ENCODE measurements around the gene RNASEH2B.
A peak's percentile ranks its signal among the peaks of the same experiment; 100 is the strongest.

Gene RNASEH2B

GRCh38 chr13:50909605-50910484, at the start of gene RNASEH2B:
Gene RNASEH2B, plus strand, starts transcription at chr13:50909791. Its CDS starts 286 bp downstream, at chr13:50910077.
- peak; percentile 79 for DNase-seq

- DNase-seq = no peak
Measured at GRCh38 chr13:50864492-50864891, 45.1 kb upstream of the RNASEH2B start.

- DNase-seq = no peak
Measured at GRCh38 chr13:50866817-50867636, 42.6 kb upstream of the RNASEH2B start.

- no peak for DNase-seq
Measured at GRCh38 chr13:50867637-50867945, 42.0 kb upstream of the RNASEH2B start.

- DNase-seq = no peak
Measured at GRCh38 chr13:50871405-50871804, 38.2 kb upstream of the RNASEH2B start.

- DNase-seq = no peak
Measured at GRCh38 chr13:50873467-50873866, 36.1 kb upstream of the RNASEH2B start.

- no peak for DNase-seq
Measured at GRCh38 chr13:50873991-50874390, 35.6 kb upstream of the RNASEH2B start.

GRCh38 chr13:50882816-50883435, 26.7 kb upstream of the RNASEH2B start:
- DNase-seq = no peak

- DNase-seq = no peak
Measured at GRCh38 chr13:50883728-50884127, 25.9 kb upstream of the RNASEH2B start.

- DNase-seq = no peak
Measured at GRCh38 chr13:50884265-50884664, 25.3 kb upstream of the RNASEH2B start.

- no peak for DNase-seq
Measured at GRCh38 chr13:50887151-50887550, 22.4 kb upstream of the RNASEH2B start.

- no peak for DNase-seq
Measured at GRCh38 chr13:50888362-50888761, 21.2 kb upstream of the RNASEH2B start.

GRCh38 chr13:50889317-50889716, 20.3 kb upstream of the RNASEH2B start:
- no peak for DNase-seq

- DNase-seq = no peak
Measured at GRCh38 chr13:50891206-50891605, 18.4 kb upstream of the RNASEH2B start.

- DNase-seq = peak; percentile 48
Measured at GRCh38 chr13:50892210-50892944, 17.2 kb upstream of the RNASEH2B start.

GRCh38 chr13:50893211-50893852, 16.3 kb upstream of the RNASEH2B start:
- DNase-seq = no peak

GRCh38 chr13:50894012-50894411, 15.6 kb upstream of the RNASEH2B start:
- DNase-seq = no peak

GRCh38 chr13:50894504-50894903, 15.1 kb upstream of the RNASEH2B start:
- no peak for DNase-seq

- DNase-seq = no peak
Measured at GRCh38 chr13:50898338-50898737, 11.3 kb upstream of the RNASEH2B start.

GRCh38 chr13:50901701-50902100, 7.9 kb upstream of the RNASEH2B start:
- DNase-seq = no peak

GRCh38 chr13:50905256-50905655, 4.3 kb upstream of the RNASEH2B start:
- DNase-seq = no peak

- DNase-seq = no peak
Measured at GRCh38 chr13:50907781-50908180, 1.8 kb upstream of the RNASEH2B start.
